ENCODE measurements around the gene AVPR2. TPM values are rescaled to one million over a fixed set of nuclear protein-coding genes. Genes with fewer than 3 reads are reported as not detected.

Gene AVPR2
- total and polyA plus RNA-seq, 5 donors from 2014 or later = not detected

- Histone ChIP-seq H3K4me3 (ENCODE audit: low read depth, low read length) (peak overlapping the region; percentile 42), H3K4me1 (ENCODE audit: control insufficient read depth, insufficient read depth, low read length, poor library complexity, severe bottlenecking) (peaks cover 68% of the 10 kb centered on the region), H3K36me3 (ENCODE audit: control insufficient read depth, insufficient read depth, low read length) (peaks cover 18% of the 10 kb centered on the region), H3K27me3 (ENCODE audit: control insufficient read depth, insufficient read depth, low read length) (no peaks in the 10 kb centered on the region), H3K9me3 (ENCODE audit: control insufficient read depth in 2 of 2, low read length in 2 of 2) (no peaks in the 10 kb centered on the region), H3K27ac (ENCODE audit: insufficient read depth, low read length, poor library complexity, severe bottlenecking) (peak overlapping the region; percentile 96)
- H3K27ac Mint-ChIP-seq = peak overlapping the region; percentile 87 to 96 (median 94)
- no peaks in the 10 kb centered on the region for H3K9me3 Mint-ChIP-seq
- peaks cover 0 to 62% (median 4%) of the 10 kb centered on the region in 4 donors for H3K4me1 Mint-ChIP-seq
- ATAC-seq (ENCODE audit: low read depth in 2 of 2) = no peak
- H3K27me3 Mint-ChIP-seq = peaks cover 4% of the 10 kb centered on the region
- H3K36me3 Mint-ChIP-seq = peaks cover 4% of the 10 kb centered on the region
- no peak for DNase-seq
- H3K4me3 Mint-ChIP-seq = peak overlapping the region; percentile 95 to 98 (median 97)
Observed at GRCh38 chrX:153922932-153923857, 18.7 kb downstream of the AVPR2 start.

- Mint-ChIP-seq H3K27ac (peak overlapping the region; percentile 79 to 94 (median 87)), H3K4me3 (peak overlapping the region; percentile 95 to 98 (median 97)), H3K27me3 (peaks cover 4% of the 10 kb centered on the region), H3K9me3 (no peaks in the 10 kb centered on the region), H3K36me3 (peaks cover 4% of the 10 kb centered on the region), H3K4me1 (peaks cover 4 to 72% (median 9%) of the 10 kb centered on the region in 4 donors)
- Histone ChIP-seq H3K9me3 (ENCODE audit: control insufficient read depth in 2 of 2, low read length in 2 of 2) (no peaks in the 10 kb centered on the region), H3K36me3 (ENCODE audit: control insufficient read depth, insufficient read depth, low read length) (peaks cover 8% of the 10 kb centered on the region), H3K4me1 (ENCODE audit: control insufficient read depth, insufficient read depth, low read length, poor library complexity, severe bottlenecking) (peaks cover 75% of the 10 kb centered on the region), H3K27ac (ENCODE audit: insufficient read depth, low read length, poor library complexity, severe bottlenecking) (peak overlapping the region; percentile 96), H3K4me3 (ENCODE audit: low read depth, low read length) (peak overlapping the region; percentile 85), H3K27me3 (ENCODE audit: control insufficient read depth, insufficient read depth, low read length) (no peaks in the 10 kb centered on the region)
- DNase-seq (peak; percentile 24 to 53 (median 49)), ATAC-seq (ENCODE audit: low read depth in 2 of 2) (no peak)
Observed at GRCh38 chrX:153924149-153924861, 19.8 kb downstream of the AVPR2 start.

GRCh38 chrX:153925387-153925738, 20.9 kb downstream of the AVPR2 start:
- Histone ChIP-seq H3K9me3 (ENCODE audit: control insufficient read depth in 2 of 2, low read length in 2 of 2) (no peaks in the 10 kb centered on the region), H3K4me3 (ENCODE audit: low read depth, low read length) (peak overlapping the region; percentile 85), H3K27me3 (ENCODE audit: control insufficient read depth, insufficient read depth, low read length) (no peaks in the 10 kb centered on the region), H3K4me1 (ENCODE audit: control insufficient read depth, insufficient read depth, low read length, poor library complexity, severe bottlenecking) (peaks cover 80% of the 10 kb centered on the region), H3K36me3 (ENCODE audit: control insufficient read depth, insufficient read depth, low read length) (peaks cover 3% of the 10 kb centered on the region), H3K27ac (ENCODE audit: insufficient read depth, low read length, poor library complexity, severe bottlenecking) (peak overlapping the region; percentile 96)
- peak in 2 of 3 donors; percentile 42 to 71 for DNase-seq
- Mint-ChIP-seq H3K4me3 (peak overlapping the region; percentile 95 to 98 (median 97)), H3K27ac (peak overlapping the region; percentile 87 to 94 (median 90)), H3K27me3 (peaks cover 4% of the 10 kb centered on the region), H3K9me3 (no peaks in the 10 kb centered on the region), H3K4me1 (peaks cover 4 to 78% (median 9%) of the 10 kb centered on the region in 4 donors), H3K36me3 (peaks cover 4% of the 10 kb centered on the region)
- ATAC-seq (ENCODE audit: low read depth in 2 of 2) = no peak

- no peaks in the 10 kb centered on the region for H3K27me3 ChIP-seq (ENCODE audit: control insufficient read depth, insufficient read depth, low read length)
- ATAC-seq (ENCODE audit: low read depth in 2 of 2) (no peak), DNase-seq (peak; percentile 30 to 62 (median 37))
- Mint-ChIP-seq H3K4me1 (peaks cover 4 to 84% (median 9%) of the 10 kb centered on the region in 4 donors), H3K9me3 (no peaks in the 10 kb centered on the region), H3K27me3 (peaks cover 4% of the 10 kb centered on the region), H3K27ac (peak within 1 kb of the TSS; percentile 98 to 100 (median 99)), H3K4me3 (peak within 1 kb of the TSS; percentile 95 to 98 (median 97)), H3K36me3 (peaks cover 4% of the 10 kb centered on the region)
- peaks cover 1% of the 10 kb centered on the region for H3K36me3 ChIP-seq (ENCODE audit: control insufficient read depth, insufficient read depth, low read length)
- peak within 1 kb of the TSS; percentile 96 for H3K27ac ChIP-seq (ENCODE audit: insufficient read depth, low read length, poor library complexity, severe bottlenecking)
- no peaks in the 10 kb centered on the region for H3K9me3 ChIP-seq (ENCODE audit: control insufficient read depth in 2 of 2, low read length in 2 of 2)
- H3K4me1 ChIP-seq (ENCODE audit: control insufficient read depth, insufficient read depth, low read length, poor library complexity, severe bottlenecking) = peaks cover 78% of the 10 kb centered on the region
- peak within 1 kb of the TSS; percentile 85 for H3K4me3 ChIP-seq (ENCODE audit: low read depth, low read length)
Observed at GRCh38 chrX:153925739-153926551, 21.5 kb downstream of the AVPR2 start, which contains the start of gene ARHGAP4. TSS of gene ARHGAP4 (minus strand) at chrX:153926264. CDS start at chrX:153926202, 62 bp downstream.

- H3K27ac ChIP-seq (ENCODE audit: insufficient read depth, low read length, poor library complexity, severe bottlenecking) = peak overlapping the region; percentile 96
- H3K4me1 ChIP-seq (ENCODE audit: control insufficient read depth, insufficient read depth, low read length, poor library complexity, severe bottlenecking) = peaks cover 72% of the 10 kb centered on the region
- peak overlapping the region; percentile 57 for H3K4me3 ChIP-seq (ENCODE audit: low read depth, low read length)
- Mint-ChIP-seq H3K27me3 (peaks cover 4% of the 10 kb centered on the region), H3K4me1 (peaks cover 4 to 86% (median 12%) of the 10 kb centered on the region in 4 donors), H3K36me3 (peaks cover 7% of the 10 kb centered on the region), H3K27ac (peak overlapping the region; percentile 98 to 100 (median 99)), H3K4me3 (peak overlapping the region; percentile 93 to 98 (median 96)), H3K9me3 (no peaks in the 10 kb centered on the region)
- DNase-seq (no peak), ATAC-seq (ENCODE audit: low read depth in 2 of 2) (no peak)
- no peaks in the 10 kb centered on the region for H3K27me3 ChIP-seq (ENCODE audit: control insufficient read depth, insufficient read depth, low read length)
- no peaks in the 10 kb centered on the region for H3K9me3 ChIP-seq (ENCODE audit: control insufficient read depth in 2 of 2, low read length in 2 of 2)
- H3K36me3 ChIP-seq (ENCODE audit: control insufficient read depth, insufficient read depth, low read length) = peaks cover 2% of the 10 kb centered on the region
Observed at GRCh38 chrX:153926552-153926857, 22.0 kb downstream of the AVPR2 start.

- Mint-ChIP-seq H3K4me3 (peak overlapping the region; percentile 93 to 98 (median 96)), H3K4me1 (peaks cover 4 to 83% (median 14%) of the 10 kb centered on the region in 4 donors), H3K27me3 (peaks cover 4% of the 10 kb centered on the region), H3K36me3 (peaks cover 10% of the 10 kb centered on the region), H3K27ac (peak overlapping the region; percentile 98 to 100 (median 99)), H3K9me3 (no peaks in the 10 kb centered on the region)
- H3K27me3 ChIP-seq (ENCODE audit: control insufficient read depth, insufficient read depth, low read length) = no peaks in the 10 kb centered on the region
- peaks cover 2% of the 10 kb centered on the region for H3K36me3 ChIP-seq (ENCODE audit: control insufficient read depth, insufficient read depth, low read length)
- H3K9me3 ChIP-seq (ENCODE audit: control insufficient read depth in 2 of 2, low read length in 2 of 2) = no peaks in the 10 kb centered on the region
- DNase-seq (peak; percentile 76 to 92 (median 88)), ATAC-seq (ENCODE audit: low read depth in 2 of 2) (peak; percentile 53 to 54)
- peak overlapping the region; percentile 73 for H3K4me3 ChIP-seq (ENCODE audit: low read depth, low read length)
- H3K4me1 ChIP-seq (ENCODE audit: control insufficient read depth, insufficient read depth, low read length, poor library complexity, severe bottlenecking) = peaks cover 67% of the 10 kb centered on the region
- peak overlapping the region; percentile 96 for H3K27ac ChIP-seq (ENCODE audit: insufficient read depth, low read length, poor library complexity, severe bottlenecking)
Observed at GRCh38 chrX:153926858-153927671, 22.6 kb downstream of the AVPR2 start.

Data from CD4-positive, CD25-positive, alpha-beta regulatory T cell (primary cell).